HCT116 (cell line): ENCODE results near the gene SCRN1. TPM values are rescaled to one million over a fixed set of nuclear protein-coding genes. Genes with fewer than 3 reads are reported as not detected.

Source experiments
- ATAC-seq: fragments of 200-7000 bp; cut with Tn5 transposase; 2 replicates; pipeline ENCODE4 v1.9.1; 2020; ENCODE audit warnings: mild to moderate bottlenecking, moderate library complexity
- BruUV-seq: library from RNA; stranded (reverse); fragments of 400-500 nt; replicated peaks from 2 replicates; lab custom pipeline; 2021; lab: Mats Ljungman, UMichigan
- CTCF ChIA-PET: fragments of 300-600 bp; sonication (Branson Sonifier 250); formaldehyde crosslinking; loops from one replicate; lab custom pipeline; 2021; ENCODE audit warnings: antibody characterized with exemption; lab: Charles Lee
- POLR2A ChIA-PET: fragments of 300-600, 350-600 bp; sonication (Branson Sonifier 250); formaldehyde crosslinking; loops from one replicate; lab custom pipeline; 2021; ENCODE audit warnings: antibody characterized with exemption; lab: Charles Lee
- RAD21 ChIA-PET, 2 experiments: fragments of 300-600 bp; sonication (Branson Sonifier 250); formaldehyde crosslinking; loops; one replicate each; lab custom pipeline; 2023; ENCODE audit warnings: low total read pairs in 2 of 2; ENCODE audit not compliant: uncharacterized antibody in 2 of 2, unreplicated experiment in 2 of 2, low non-redundant PET in 1 of 2; lab: Charles Lee
- DNase-seq: peaks from one replicate; pipeline ENCODE4 v3.0.0-alpha.2; 2010; ENCODE audit warnings: low read depth, low spot score
- H2AFZ ChIP-seq: fragments of 200-600 bp; shearing (Covaris generic), sonication (generic); 2 replicates; pipeline ENCODE4 v1.6.1; 2017; ENCODE audit warnings: low read depth, mixed run types, mixed read lengths, antibody characterized with exemption, low read length; ENCODE audit not compliant: poor library complexity, severe bottlenecking
- H3K27ac ChIP-seq: 2 replicates; pipeline ENCODE4 v1.5.1; 2012; ENCODE audit warnings: low read depth, low read length
- H3K27me3 ChIP-seq: fragments of 200-600 bp; sonication (generic); 2 replicates; pipeline ENCODE4 v1.6.1; 2016; ENCODE audit warnings: mixed run types, low read length, mixed read lengths; ENCODE audit not compliant: insufficient read depth
- H3K36me3 ChIP-seq, 2 experiments: fragments of 200-500 bp in 1 of 2; fragments of 200-600 bp in 1 of 2; sonication (Bioruptor generic) in 1 of 2; sonication (generic) in 1 of 2; 2 replicates each; pipeline versions ENCODE4 v1.5.1 to v1.6.1; 2014 to 2016; ENCODE audit warnings: low read length in 2 of 2, inconsistent platforms in 1 of 2, mixed read lengths in 1 of 2, mixed run types in 1 of 2; ENCODE audit not compliant: insufficient read depth in 2 of 2, control insufficient read depth in 1 of 2
- H3K4me1 ChIP-seq, 2 experiments: fragments of 200-600 bp in 1 of 2; sonication (generic) in 1 of 2; 2 replicates each; pipeline versions ENCODE4 v1.5.1 to v1.6.1; 2012 to 2017; ENCODE audit warnings: low read length in 2 of 2, inconsistent platforms in 1 of 2, mild to moderate bottlenecking in 1 of 2, mixed read lengths in 1 of 2, mixed run types in 1 of 2, moderate library complexity in 1 of 2; ENCODE audit not compliant: insufficient read depth in 2 of 2, control insufficient read depth in 1 of 2
- H3K4me2 ChIP-seq: fragments of 200-600 bp; sonication (generic); 2 replicates; pipeline ENCODE4 v1.6.1; 2017; ENCODE audit warnings: mixed run types, low read length, mixed read lengths
- H3K4me3 ChIP-seq, 2 experiments: fragments of 200-600 bp in 1 of 2; sonication (generic) in 1 of 2; replicated peaks in 1 of 2; 2 replicates each; pipeline ENCODE4 v1.5.1; 2011 to 2016; ENCODE audit warnings: low read length in 2 of 2, control low read depth in 1 of 2, low read depth in 1 of 2, mild to moderate bottlenecking in 1 of 2, mixed read lengths in 1 of 2, mixed run types in 1 of 2
- H3K79me2 ChIP-seq: fragments of 200-600 bp; sonication (generic); 2 replicates; pipeline ENCODE4 v1.6.1; 2017; ENCODE audit warnings: mild to moderate bottlenecking, mixed run types, low read length, moderate library complexity, mixed read lengths; ENCODE audit not compliant: insufficient read depth
- H3K9ac ChIP-seq: fragments of 200-600 bp; sonication (generic); 2 replicates; pipeline ENCODE4 v1.6.1; 2016; ENCODE audit warnings: low read length, mixed read lengths
- H3K9me2 ChIP-seq: fragments of 200-600 bp; sonication (generic), shearing (Covaris generic); 2 replicates; pipeline ENCODE4 v1.6.1; 2017; ENCODE audit warnings: mixed run types, mild to moderate bottlenecking, moderate library complexity; ENCODE audit not compliant: insufficient read depth
- H3K9me3 ChIP-seq, 2 experiments: fragments of 200-500 bp in 1 of 2; fragments of 200-600 bp in 1 of 2; sonication (Bioruptor generic) in 1 of 2; sonication (generic) in 1 of 2; 2 replicates each; pipeline ENCODE4 v1.6.1; 2014 to 2017; ENCODE audit warnings: low read length in 2 of 2, mixed read lengths in 2 of 2, inconsistent platforms in 1 of 2, low read depth in 1 of 2, mild to moderate bottlenecking in 1 of 2, mixed run types in 1 of 2, moderate library complexity in 1 of 2; ENCODE audit not compliant: control insufficient read depth in 1 of 2, insufficient read depth in 1 of 2
- H4K20me1 ChIP-seq: fragments of 200-600 bp; sonication (generic), shearing (Covaris generic); 2 replicates; pipeline ENCODE4 v1.6.1; 2017; ENCODE audit warnings: mixed run types, mild to moderate bottlenecking, moderate library complexity; ENCODE audit not compliant: insufficient read depth
- ATF3 ChIP-seq: IDR thresholded peaks from 2 replicates; pipeline ENCODE4 v1.6.1; 2012
- CBX3 ChIP-seq: IDR thresholded peaks from 2 replicates; pipeline ENCODE4 v1.6.1; 2012; ENCODE audit warnings: low read depth
- CEBPB ChIP-seq: IDR thresholded peaks from 2 replicates; pipeline ENCODE4 v1.6.1; 2012; ENCODE audit warnings: low read depth
- EGR1 ChIP-seq: IDR thresholded peaks from 2 replicates; pipeline ENCODE4 v1.6.1; 2012; ENCODE audit warnings: low read depth
- ELF1 ChIP-seq: IDR thresholded peaks from 2 replicates; pipeline ENCODE4 v1.6.1; 2012; ENCODE audit warnings: low read depth, borderline replicate concordance
- EZH2phosphoT487 ChIP-seq: fragments of 200-600 bp; IDR thresholded peaks from 2 replicates; pipeline ENCODE4 v1.6.1; 2018; ENCODE audit warnings: antibody characterized with exemption, borderline replicate concordance
- FOSL1 ChIP-seq: IDR thresholded peaks from 2 replicates; pipeline ENCODE4 v1.6.1; 2012; ENCODE audit warnings: low read depth
- JUND ChIP-seq: IDR thresholded peaks from 2 replicates; pipeline ENCODE4 v1.6.1; 2012
- MAX ChIP-seq: IDR thresholded peaks from 2 replicates; pipeline ENCODE4 v1.6.1; 2012
- POLR2A ChIP-seq: IDR thresholded peaks from 2 replicates; pipeline ENCODE4 v1.7.0; 2011; ENCODE audit warnings: borderline replicate concordance; ENCODE audit not compliant: insufficient read depth, insufficient read length; ENCODE audit errors: extremely low read depth
- POLR2AphosphoS5 ChIP-seq: IDR thresholded peaks from 2 replicates; pipeline ENCODE4 v1.6.1; 2011; ENCODE audit warnings: mild to moderate bottlenecking, low read depth, low read length, moderate library complexity
- SRF ChIP-seq: IDR thresholded peaks from 2 replicates; pipeline ENCODE4 v1.6.1; 2012; ENCODE audit warnings: low read depth
- TCF7L2 ChIP-seq: IDR thresholded peaks from 2 replicates; pipeline ENCODE4 v1.7.0; 2011; ENCODE audit warnings: borderline replicate concordance, inconsistent platforms; ENCODE audit not compliant: insufficient read depth, insufficient read length; ENCODE audit errors: extremely low read depth
- YY1 ChIP-seq: IDR thresholded peaks from 2 replicates; pipeline ENCODE4 v1.6.1; 2011; ENCODE audit warnings: low read length, low read depth, moderate library complexity, mild to moderate bottlenecking; ENCODE audit not compliant: insufficient replicate concordance; ENCODE audit errors: extremely low read depth
- ZFX ChIP-seq: fragments of 450-650 bp; IDR thresholded peaks from 2 replicates; pipeline ENCODE4 v1.6.1; 2017
- intact Hi-C: fragments of 100-400 bp; cut with micrococcal nuclease; formaldehyde crosslinking; loops from 2 replicates; pipeline ENCODE4 v1.10.0; 2022
- total RNA-seq: library from RNA; stranded (reverse); gene quantifications from one replicate; pipeline ENCODE4 v1.2.1, GENCODE V29; 2021; ENCODE audit not compliant: unreplicated experiment
- TF ChIP-seq, protein P1 (sequence below): IDR thresholded peaks from 2 replicates; pipeline ENCODE4 v1.6.1; 2011; ENCODE audit warnings: mild to moderate bottlenecking, low read length, moderate library complexity; ENCODE audit not compliant: insufficient replicate concordance; ENCODE audit errors: extremely low read depth
- TF ChIP-seq, protein P2 (sequence below), 3 experiments: fragments of 200-600 bp in 1 of 3; sonication (generic) in 1 of 3; IDR thresholded peaks in 2 of 3; conservative IDR thresholded peaks in 1 of 3; 2 replicates each; pipeline ENCODE4 v1.5.1; 2012 to 2017; ENCODE audit warnings: low read depth in 2 of 3, low read length in 2 of 3, antibody characterized with exemption in 1 of 3, borderline replicate concordance in 1 of 3, control low read depth in 1 of 3, mild to moderate bottlenecking in 1 of 3, mixed read lengths in 1 of 3, mixed run types in 1 of 3, moderate library complexity in 1 of 3; ENCODE audit not compliant: insufficient read depth in 1 of 3

Gene SCRN1
- total RNA-seq, 1 experiment from 2014 or later = 76.8 TPM

- TF ChIP-seq, protein P1, sequence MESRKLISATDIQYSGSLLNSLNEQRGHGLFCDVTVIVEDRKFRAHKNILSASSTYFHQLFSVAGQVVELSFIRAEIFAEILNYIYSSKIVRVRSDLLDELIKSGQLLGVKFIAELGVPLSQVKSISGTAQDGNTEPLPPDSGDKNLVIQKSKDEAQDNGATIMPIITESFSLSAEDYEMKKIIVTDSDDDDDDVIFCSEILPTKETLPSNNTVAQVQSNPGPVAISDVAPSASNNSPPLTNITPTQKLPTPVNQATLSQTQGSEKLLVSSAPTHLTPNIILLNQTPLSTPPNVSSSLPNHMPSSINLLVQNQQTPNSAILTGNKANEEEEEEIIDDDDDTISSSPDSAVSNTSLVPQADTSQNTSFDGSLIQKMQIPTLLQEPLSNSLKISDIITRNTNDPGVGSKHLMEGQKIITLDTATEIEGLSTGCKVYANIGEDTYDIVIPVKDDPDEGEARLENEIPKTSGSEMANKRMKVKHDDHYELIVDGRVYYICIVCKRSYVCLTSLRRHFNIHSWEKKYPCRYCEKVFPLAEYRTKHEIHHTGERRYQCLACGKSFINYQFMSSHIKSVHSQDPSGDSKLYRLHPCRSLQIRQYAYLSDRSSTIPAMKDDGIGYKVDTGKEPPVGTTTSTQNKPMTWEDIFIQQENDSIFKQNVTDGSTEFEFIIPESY = no peak
- TF ChIP-seq TCF7L2 (no peak), ATF3 (no peak), SRF (no peak), POLR2A (no peak), ZFX (no peak), CEBPB (no peak), EGR1 (no peak)
Measured at GRCh38 chr7:29889288-29889687, 100.3 kb downstream of the SCRN1 start (continued).

DNA sequence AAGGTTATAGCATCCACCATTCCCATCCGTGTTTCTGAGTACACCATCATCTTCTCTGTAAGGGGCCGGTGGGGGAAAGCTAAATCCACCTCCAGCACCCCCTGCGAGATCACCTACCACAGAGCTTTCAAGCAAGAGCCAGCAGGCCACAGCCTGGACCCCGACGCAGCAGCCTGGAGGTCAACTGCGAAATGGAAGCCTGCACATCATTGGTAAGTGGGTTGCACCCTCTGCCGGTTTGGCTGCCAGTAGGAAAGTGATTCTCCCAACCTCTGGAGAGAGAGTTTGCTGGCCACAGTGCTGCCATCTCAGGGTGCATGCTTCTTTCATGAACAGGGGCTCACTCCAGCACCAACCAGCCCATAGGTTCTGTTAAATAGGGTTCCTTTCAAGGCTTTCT lies 101.6 kb downstream of the SCRN1 start:
- BruUV-seq = no TSS peak
- DNase-seq = no peak
- H3K9me2 ChIP-seq = no peaks in the 10 kb centered on the region
- no peaks in the 10 kb centered on the region for H3K27me3 ChIP-seq
- no peak overlapping the region for H3K9ac ChIP-seq
- no peak overlapping the region for H3K27ac ChIP-seq
- ChIA-PET CTCF (no interaction called here), POLR2A (no interaction called here), RAD21 (no interaction called here)
- H3K4me3 ChIP-seq = no peak overlapping the region
- H3K4me2 ChIP-seq = no peak overlapping the region
- H2AFZ ChIP-seq = no peak overlapping the region
- H3K79me2 ChIP-seq = no peaks in the 10 kb centered on the region
- intact Hi-C loops = no loop called here
- H4K20me1 ChIP-seq = no peaks in the 10 kb centered on the region
- no peaks in the 10 kb centered on the region for H3K4me1 ChIP-seq
- no peak for ATAC-seq
- no peaks in the 10 kb centered on the region for H3K9me3 ChIP-seq
- no peaks in the 10 kb centered on the region for H3K36me3 ChIP-seq
- TF ChIP-seq SRF (no peak), POLR2AphosphoS5 (no peak), EZH2phosphoT487 (no peak), MAX (no peak), ATF3 (no peak), JUND (no peak), YY1 (no peak), ELF1 (no peak), POLR2A (no peak), TCF7L2 (no peak), CBX3 (no peak), FOSL1 (no peak)
- TF ChIP-seq, protein P1 = no peak
- TF ChIP-seq, protein P2, sequence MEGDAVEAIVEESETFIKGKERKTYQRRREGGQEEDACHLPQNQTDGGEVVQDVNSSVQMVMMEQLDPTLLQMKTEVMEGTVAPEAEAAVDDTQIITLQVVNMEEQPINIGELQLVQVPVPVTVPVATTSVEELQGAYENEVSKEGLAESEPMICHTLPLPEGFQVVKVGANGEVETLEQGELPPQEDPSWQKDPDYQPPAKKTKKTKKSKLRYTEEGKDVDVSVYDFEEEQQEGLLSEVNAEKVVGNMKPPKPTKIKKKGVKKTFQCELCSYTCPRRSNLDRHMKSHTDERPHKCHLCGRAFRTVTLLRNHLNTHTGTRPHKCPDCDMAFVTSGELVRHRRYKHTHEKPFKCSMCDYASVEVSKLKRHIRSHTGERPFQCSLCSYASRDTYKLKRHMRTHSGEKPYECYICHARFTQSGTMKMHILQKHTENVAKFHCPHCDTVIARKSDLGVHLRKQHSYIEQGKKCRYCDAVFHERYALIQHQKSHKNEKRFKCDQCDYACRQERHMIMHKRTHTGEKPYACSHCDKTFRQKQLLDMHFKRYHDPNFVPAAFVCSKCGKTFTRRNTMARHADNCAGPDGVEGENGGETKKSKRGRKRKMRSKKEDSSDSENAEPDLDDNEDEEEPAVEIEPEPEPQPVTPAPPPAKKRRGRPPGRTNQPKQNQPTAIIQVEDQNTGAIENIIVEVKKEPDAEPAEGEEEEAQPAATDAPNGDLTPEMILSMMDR (IDR thresholded peaks at IDR 0.05 in 2 of 3, conservative IDR thresholded peaks at IDR 0.05 in 1 of 3; ENCODE audit: borderline replicate concordance in 1 of 3, insufficient read depth in 1 of 3, low read depth in 2 of 3, low read length in 2 of 3) = no peak
